Activated naive CD8-positive, alpha-beta T cell treated with anti-CD3 and anti-CD28 coated beads for 36 hours (primary cell): ENCODE results near the gene MAN2B2. TPM values are rescaled to one million over a fixed set of nuclear protein-coding genes. Genes with fewer than 3 reads are reported as not detected.

Source experiments
- DNase-seq: peaks from one replicate; pipeline ENCODE4 v3.0.0; 2021
- H3K27ac Mint-ChIP-seq: one replicate; pipeline ENCODE4 v1.8.0; 2022; ENCODE audit warnings: mild to moderate bottlenecking, moderate library complexity, mixed read lengths
- H3K27me3 Mint-ChIP-seq: one replicate; pipeline ENCODE4 v1.8.0; 2022; ENCODE audit warnings: mild to moderate bottlenecking, mixed read lengths
- H3K36me3 Mint-ChIP-seq: one replicate; pipeline ENCODE4 v1.8.0; 2021; ENCODE audit warnings: mild to moderate bottlenecking, mixed read lengths
- H3K4me1 Mint-ChIP-seq: one replicate; pipeline ENCODE4 v1.8.0; 2021; ENCODE audit warnings: mixed read lengths
- H3K4me3 Mint-ChIP-seq: one replicate; pipeline ENCODE4 v1.8.0; 2022; ENCODE audit warnings: mild to moderate bottlenecking, moderate library complexity, mixed read lengths
- H3K9me3 Mint-ChIP-seq: one replicate; pipeline ENCODE4 v1.8.0; 2022; ENCODE audit warnings: mixed read lengths
- total RNA-seq, 2 experiments: library from RNA; stranded (reverse); gene quantifications; one replicate each; pipeline ENCODE4 v1.2.3, GENCODE V29; 2021

MAN2B2 gene
- total RNA-seq, 2 experiments from 2014 or later = 10.6 to 10.9 TPM

- Mint-ChIP-seq H3K27me3 (peaks cover 44% of the 10 kb centered on the region), H3K4me3 (no peak overlapping the region)
Observed at GRCh38 chr4:6556263-6556662, 18.7 kb upstream of the MAN2B2 start.

GRCh38 chr4:6557185-6557584 is 17.8 kb upstream of the MAN2B2 start:
- no peak for DNase-seq
- H3K27ac Mint-ChIP-seq = no peak overlapping the region
- H3K9me3 Mint-ChIP-seq = peaks cover 6% of the 10 kb centered on the region
- H3K27me3 Mint-ChIP-seq = peaks cover 49% of the 10 kb centered on the region
- H3K4me1 Mint-ChIP-seq = peaks cover 5% of the 10 kb centered on the region
- no peaks in the 10 kb centered on the region for H3K36me3 Mint-ChIP-seq
- H3K4me3 Mint-ChIP-seq = no peak overlapping the region

More at GRCh38 chr4:6556263-6556662, 18.7 kb upstream of the MAN2B2 start:
- H3K9me3 Mint-ChIP-seq = peaks cover 10% of the 10 kb centered on the region
- H3K4me1 Mint-ChIP-seq = peaks cover 2% of the 10 kb centered on the region
- H3K27ac Mint-ChIP-seq = no peak overlapping the region
- no peak for DNase-seq
- no peaks in the 10 kb centered on the region for H3K36me3 Mint-ChIP-seq

DNA sequence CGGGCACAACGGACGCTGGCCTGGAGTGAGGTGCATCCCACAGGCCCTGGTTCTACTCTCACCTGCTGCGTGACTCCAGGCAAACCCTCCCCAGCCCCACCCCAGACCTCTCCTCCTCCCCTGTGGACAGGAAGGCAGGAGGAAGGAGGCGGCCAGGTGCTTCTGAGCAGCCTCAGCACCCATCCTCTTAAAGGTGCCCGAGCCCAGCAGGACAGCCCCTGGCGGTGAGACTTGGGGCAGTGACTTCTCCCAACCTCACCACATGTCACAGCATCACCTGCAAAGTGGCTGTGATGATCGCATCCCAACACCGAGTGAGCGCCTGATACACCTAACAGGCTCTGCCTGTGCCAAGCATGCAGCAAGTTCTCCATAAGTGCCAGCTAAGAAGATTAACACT is 17.1 kb upstream of the MAN2B2 start:
- no peak for DNase-seq
- Mint-ChIP-seq H3K27ac (no peak overlapping the region), H3K4me1 (peaks cover 7% of the 10 kb centered on the region), H3K36me3 (no peaks in the 10 kb centered on the region), H3K27me3 (peaks cover 49% of the 10 kb centered on the region), H3K9me3 (no peaks in the 10 kb centered on the region), H3K4me3 (no peak overlapping the region)

GRCh38 chr4:6560416-6561172 is 14.4 kb upstream of the MAN2B2 start:
- peaks cover 62% of the 10 kb centered on the region for H3K27me3 Mint-ChIP-seq

GRCh38 chr4:6561173-6561516 is 13.8 kb upstream of the MAN2B2 start:
- H3K4me1 Mint-ChIP-seq = peaks cover 7% of the 10 kb centered on the region
- H3K9me3 Mint-ChIP-seq = no peaks in the 10 kb centered on the region
- H3K36me3 Mint-ChIP-seq = no peaks in the 10 kb centered on the region
- H3K27ac Mint-ChIP-seq = no peak overlapping the region
- DNase-seq = no peak
- H3K27me3 Mint-ChIP-seq = peaks cover 65% of the 10 kb centered on the region
- H3K4me3 Mint-ChIP-seq = no peak overlapping the region

More at GRCh38 chr4:6560416-6561172, 14.4 kb upstream of the MAN2B2 start:
- Mint-ChIP-seq H3K4me1 (peaks cover 7% of the 10 kb centered on the region), H3K4me3 (no peak overlapping the region), H3K27ac (no peak overlapping the region), H3K9me3 (no peaks in the 10 kb centered on the region), H3K36me3 (no peaks in the 10 kb centered on the region)
- no peak for DNase-seq

- H3K27ac Mint-ChIP-seq = no peak overlapping the region
- no peaks in the 10 kb centered on the region for H3K9me3 Mint-ChIP-seq
- no peak for DNase-seq
- no peaks in the 10 kb centered on the region for H3K36me3 Mint-ChIP-seq
- H3K4me1 Mint-ChIP-seq = peaks cover 7% of the 10 kb centered on the region
- no peak overlapping the region for H3K4me3 Mint-ChIP-seq
- H3K27me3 Mint-ChIP-seq = peaks cover 65% of the 10 kb centered on the region
Observed at GRCh38 chr4:6561706-6562371, 13.2 kb upstream of the MAN2B2 start.

- H3K4me3 Mint-ChIP-seq = no peak overlapping the region
Observed at GRCh38 chr4:6562931-6563901, 11.8 kb upstream of the MAN2B2 start.

DNA sequence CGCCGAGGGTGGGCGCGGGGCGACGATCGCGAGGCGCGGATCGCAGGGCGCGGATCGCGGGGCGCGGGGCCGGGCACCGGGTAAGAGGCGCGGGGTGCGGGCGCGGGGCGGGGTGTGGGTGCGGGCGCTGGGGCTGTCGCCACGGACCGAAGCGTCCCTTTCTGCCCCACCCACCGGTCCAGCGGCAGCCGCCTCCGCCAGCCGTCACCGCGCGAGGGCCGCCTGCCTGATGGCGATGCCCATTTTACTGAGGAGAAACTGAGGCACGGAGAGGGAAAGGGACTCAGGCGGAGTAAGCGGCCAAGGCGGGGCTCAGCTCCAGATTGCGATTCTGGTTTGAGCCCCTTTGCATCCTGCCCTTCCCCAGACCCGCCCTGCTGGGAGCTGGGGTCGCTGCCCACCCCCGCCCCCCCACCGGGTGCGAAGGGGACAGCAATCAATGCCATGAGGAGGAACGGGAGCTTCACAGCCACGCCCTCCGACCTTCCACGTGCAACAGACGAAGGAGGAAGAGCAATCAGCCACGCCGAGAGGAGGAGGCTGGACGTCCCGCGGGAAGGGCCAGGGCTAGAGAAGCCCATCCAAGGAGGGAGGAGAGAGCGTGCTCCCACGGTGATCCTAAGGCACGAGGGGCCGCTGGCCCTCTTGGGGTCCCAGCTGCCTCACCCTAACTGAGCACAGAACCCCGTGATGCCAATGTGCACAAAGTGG is 10.9 kb upstream of the MAN2B2 start:
- H3K4me3 Mint-ChIP-seq = no peak overlapping the region
- H3K36me3 Mint-ChIP-seq = no peaks in the 10 kb centered on the region
- peaks cover 50% of the 10 kb centered on the region for H3K27me3 Mint-ChIP-seq
- H3K4me1 Mint-ChIP-seq = peaks cover 7% of the 10 kb centered on the region
- no peak overlapping the region for H3K27ac Mint-ChIP-seq
- DNase-seq = no peak
- H3K9me3 Mint-ChIP-seq = no peaks in the 10 kb centered on the region

More at GRCh38 chr4:6562931-6563901, 11.8 kb upstream of the MAN2B2 start:
- Mint-ChIP-seq H3K27me3 (peaks cover 57% of the 10 kb centered on the region), H3K36me3 (no peaks in the 10 kb centered on the region), H3K4me1 (peaks cover 7% of the 10 kb centered on the region), H3K27ac (no peak overlapping the region), H3K9me3 (no peaks in the 10 kb centered on the region)
- no peak for DNase-seq

- DNase-seq = no peak
- Mint-ChIP-seq H3K27ac (no peak overlapping the region), H3K27me3 (peaks cover 43% of the 10 kb centered on the region), H3K4me3 (no peak overlapping the region), H3K36me3 (no peaks in the 10 kb centered on the region), H3K9me3 (no peaks in the 10 kb centered on the region), H3K4me1 (peaks cover 7% of the 10 kb centered on the region)
Observed at GRCh38 chr4:6565691-6566390, 9.1 kb upstream of the MAN2B2 start.

DNA sequence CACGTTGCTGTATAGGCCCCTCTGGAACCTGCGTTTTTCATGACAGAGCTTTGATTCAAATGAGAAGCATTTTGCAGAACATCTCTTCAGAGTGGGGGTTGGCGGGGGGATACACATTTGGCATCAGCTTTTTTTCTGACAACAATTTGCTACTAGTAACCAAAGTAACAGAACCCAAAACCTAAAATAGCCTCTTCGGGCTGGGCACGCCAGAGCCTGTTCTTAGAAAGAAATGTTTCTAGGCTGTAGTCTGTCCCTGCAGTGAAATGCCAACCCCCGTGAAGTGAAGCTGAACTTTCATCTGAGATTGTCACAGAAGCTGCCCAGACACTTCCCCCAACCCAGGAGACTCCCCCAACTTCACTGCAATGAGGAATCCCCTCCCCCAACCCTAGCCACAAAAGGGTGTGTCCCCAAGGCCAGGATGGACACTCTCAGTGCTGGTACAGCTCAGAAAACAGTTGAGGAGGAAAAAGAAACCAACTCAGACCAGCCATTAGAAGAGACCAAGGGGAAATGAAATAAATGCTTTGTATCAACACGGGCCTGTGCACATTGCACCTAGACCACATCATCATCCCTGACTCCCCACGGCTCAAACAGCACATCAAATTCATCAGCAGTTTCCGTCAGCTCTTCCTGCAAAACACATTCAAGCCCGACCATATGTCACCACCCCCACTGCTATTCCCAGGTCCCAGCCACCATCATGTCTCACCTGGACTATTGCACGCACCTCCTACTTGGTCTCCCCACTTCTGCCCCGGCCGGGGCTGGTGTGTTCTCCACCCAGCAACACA is 8.4 kb upstream of the MAN2B2 start:
- Mint-ChIP-seq H3K36me3 (no peaks in the 10 kb centered on the region), H3K4me1 (peaks cover 2% of the 10 kb centered on the region), H3K4me3 (no peak overlapping the region), H3K9me3 (no peaks in the 10 kb centered on the region), H3K27me3 (peaks cover 36% of the 10 kb centered on the region), H3K27ac (no peak overlapping the region)
- no peak for DNase-seq

DNA sequence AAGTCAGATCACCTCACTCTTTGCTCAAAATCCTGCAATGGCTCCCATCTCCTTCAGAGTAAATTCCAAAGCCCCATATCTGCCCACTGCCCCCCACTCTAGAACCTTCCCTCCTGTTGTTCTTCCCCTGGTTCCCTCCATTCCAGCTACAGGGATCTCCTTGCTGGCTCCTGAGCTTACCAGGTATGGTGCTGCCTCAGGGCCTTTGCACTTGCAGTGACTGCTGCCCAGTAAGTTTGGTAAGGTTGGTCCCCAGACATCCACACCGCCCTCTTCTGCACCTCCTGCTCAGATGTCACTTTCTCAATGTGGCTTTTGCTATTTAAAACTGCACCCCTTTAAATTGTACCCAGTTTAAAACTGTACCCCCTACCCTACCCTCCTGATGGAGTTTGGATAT is 7.8 kb upstream of the MAN2B2 start:
- no peak for DNase-seq

DNA sequence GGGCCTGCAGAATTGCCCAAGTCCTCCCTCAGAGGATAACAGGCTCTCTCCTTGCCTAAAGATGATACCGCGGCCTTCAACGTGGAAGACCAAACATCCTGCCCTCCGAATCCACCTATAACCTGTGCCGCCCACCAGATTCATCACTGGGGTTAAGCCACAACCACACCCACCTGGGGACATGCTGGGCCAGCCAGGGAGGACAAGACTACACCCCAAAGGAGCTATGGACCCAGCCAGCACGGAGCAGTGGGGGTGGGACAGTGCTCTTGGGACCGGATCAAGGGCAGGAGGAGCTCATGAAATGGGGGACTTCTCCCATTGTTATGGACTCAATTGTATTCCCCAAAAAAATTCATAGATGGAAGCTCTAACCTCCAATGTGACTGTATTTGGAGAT is 6.8 kb upstream of the MAN2B2 start:
- Mint-ChIP-seq H3K9me3 (no peaks in the 10 kb centered on the region), H3K36me3 (no peaks in the 10 kb centered on the region), H3K4me1 (no peaks in the 10 kb centered on the region), H3K27me3 (peaks cover 20% of the 10 kb centered on the region), H3K27ac (no peak overlapping the region), H3K4me3 (no peak overlapping the region)
- no peak for DNase-seq

More for the DNA sequence above, 7.8 kb upstream of the MAN2B2 start:
- Mint-ChIP-seq H3K9me3 (no peaks in the 10 kb centered on the region), H3K4me3 (no peak overlapping the region), H3K4me1 (peaks cover 2% of the 10 kb centered on the region), H3K27ac (no peak overlapping the region), H3K27me3 (peaks cover 29% of the 10 kb centered on the region), H3K36me3 (no peaks in the 10 kb centered on the region)

DNA sequence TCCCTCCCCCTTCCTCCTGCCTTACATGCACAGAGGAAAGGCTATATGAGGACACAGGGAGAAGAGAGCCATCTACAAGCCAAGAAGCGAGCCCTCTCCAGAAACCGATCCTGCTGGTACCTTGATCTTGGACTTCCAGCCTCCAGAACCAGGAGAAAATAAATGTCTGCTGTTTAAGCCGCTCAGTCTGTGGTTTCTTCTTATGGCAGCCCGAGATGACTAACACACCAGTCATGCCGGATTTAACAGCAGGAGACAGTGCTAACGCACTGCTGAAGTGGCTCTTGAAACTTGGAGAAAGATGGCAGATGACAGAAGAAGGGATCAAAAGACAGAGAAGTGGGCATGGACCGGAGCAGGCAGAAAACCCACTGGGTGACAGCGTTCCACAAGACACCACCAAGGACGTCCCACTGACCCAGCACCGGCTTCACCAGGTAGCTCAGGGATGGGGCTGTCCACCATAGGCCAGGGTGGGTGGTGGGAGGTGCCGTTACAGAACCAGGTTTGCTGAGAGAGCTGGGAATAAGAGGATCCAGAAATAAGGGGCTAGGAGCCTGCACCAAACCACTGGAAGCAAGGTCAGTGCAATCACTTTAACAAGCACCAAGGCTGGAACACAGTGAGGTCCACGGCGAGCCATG is 6.2 kb upstream of the MAN2B2 start:
- H3K27me3 Mint-ChIP-seq = peaks cover 19% of the 10 kb centered on the region
- H3K27ac Mint-ChIP-seq = no peak overlapping the region
- no peaks in the 10 kb centered on the region for H3K36me3 Mint-ChIP-seq
- no peaks in the 10 kb centered on the region for H3K9me3 Mint-ChIP-seq
- no peak overlapping the region for H3K4me3 Mint-ChIP-seq
- DNase-seq = no peak
- H3K4me1 Mint-ChIP-seq = no peaks in the 10 kb centered on the region
